ENCODE measurements around the gene PCBP3. TPM values are rescaled to one million over a fixed set of nuclear protein-coding genes. Genes with fewer than 3 reads are reported as not detected.
"Not testable (repeated sequence)": the region's sequence is repeated elsewhere in the genome, so short reads cannot be mapped to it uniquely, and the experiment has no call there.

PCBP3 gene
- total and polyA plus RNA-seq, 2 of the 8 experiments (the other 6 are each of a cell fraction or from before 2014, with no cell fraction given) = 3.5 to 6.3 TPM

GRCh38 chr21:45656114-45656513 lies 12.6 kb downstream of the PCBP3 start:
- H3K27me3 ChIP-seq (replicated peaks in 1 of 4; ENCODE audit: control insufficient read depth in 3 of 4, extremely low read depth in 1 of 4, insufficient read depth in 3 of 4, low read length in 3 of 4); H3K79me1 ChIP-seq (ENCODE audit: low read depth, low read length); DNase-seq (ENCODE audit: low read depth in 1 of 2, low spot score in 2 of 2); H4K5ac ChIP-seq (ENCODE audit: insufficient read length, low read depth, low read length); POLR2A ChIA-PET (ENCODE audit: partially characterized antibody); H2BK20ac ChIP-seq (ENCODE audit: low read length); H2BK12ac ChIP-seq (ENCODE audit: low read depth, low read length); H2AFZ ChIP-seq (ENCODE audit: low read length); H3K4me1 ChIP-seq (replicated peaks in 1 of 4; ENCODE audit: control insufficient read depth in 3 of 4, insufficient read depth in 4 of 4, low read length in 3 of 4); H4K91ac ChIP-seq (replicated peaks; ENCODE audit: insufficient read length, low read length); H3K18ac ChIP-seq (ENCODE audit: extremely low read depth, low read length); H3K4ac ChIP-seq (replicated peaks; ENCODE audit: insufficient read length, low read depth, low read length); H4K20me1 ChIP-seq (replicated peaks in 1 of 2; ENCODE audit: control insufficient read depth in 1 of 2, insufficient read depth in 2 of 2, low read length in 2 of 2); H2BK120ac ChIP-seq (replicated peaks; ENCODE audit: low read depth, low read length); H4K8ac ChIP-seq (ENCODE audit: extremely low read depth, insufficient read depth, low read length); FAIRE-seq; H3K14ac ChIP-seq (ENCODE audit: insufficient read length); H3K4me3 ChIP-seq (ENCODE audit: extremely low read depth in 1 of 4, insufficient read depth in 2 of 4, low read depth in 3 of 4, low read length in 4 of 4); H2BK5ac ChIP-seq (ENCODE audit: low read depth, low read length); H3K36me3 ChIP-seq (ENCODE audit: control insufficient read depth in 2 of 4, insufficient read depth in 4 of 4, low read length in 3 of 4); H3K27ac ChIP-seq (ENCODE audit: low read depth, low read length); H3K9me3 ChIP-seq (ENCODE audit: insufficient read depth in 2 of 2, low read depth in 1 of 2, low read length in 1 of 2); H3K79me2 ChIP-seq (ENCODE audit: control insufficient read depth in 1 of 2, insufficient read depth in 2 of 2, low read length in 2 of 2); H3K23ac ChIP-seq (ENCODE audit: insufficient read length); H2AK5ac ChIP-seq (ENCODE audit: low read depth, low read length); H3K23me2 ChIP-seq (ENCODE audit: low read depth, low read length); H3K9ac ChIP-seq (replicated peaks in 1 of 4; ENCODE audit: extremely low read depth in 1 of 4, low read depth in 3 of 4, low read length in 3 of 4); H3K56ac ChIP-seq (replicated peaks; ENCODE audit: insufficient read length, low read depth, low read length); H2BK15ac ChIP-seq (ENCODE audit: low read length); H3K4me2 ChIP-seq (ENCODE audit: insufficient read depth in 1 of 2, low read depth in 2 of 2, low read length in 2 of 2): not testable (repeated sequence)
- WGBS, 2 experiments (ENCODE audit: extremely low coverage in 1 of 2, insufficient coverage in 1 of 2, insufficient read length in 1 of 2, insufficient replicate concordance in 2 of 2, low coverage in 1 of 2, low lambda C conversion rate in 2 of 2, missing lambda C conversion rate in 1 of 2) = 80% methylated on average over 2 of the region's 3 CpGs; no CpG with 5 or more reads in 1 of the 2 experiments
- CTCF ChIA-PET (ENCODE audit: partially characterized antibody) = interaction anchor here (0.7 kb wide), 1 partner anchor 207 kb away, joined by 3 read pairs; no protein-coding TSS in a partner anchor
